ENCODE results near the gene STOML2. TPM values are rescaled to one million over a fixed set of nuclear protein-coding genes. Genes with fewer than 3 reads are reported as not detected.
"Not testable (repeated sequence)": the region's sequence is repeated elsewhere in the genome, so short reads cannot be mapped to it uniquely, and the experiment has no call there.

Gene STOML2
- 100 to 1,000 TPM; 100 to 114 TPM for total RNA-seq

GRCh38 chr9:35102769-35103659 lies at the start of gene STOML2:
TSS of gene STOML2 (minus strand) at chr9:35103131. CDS start at chr9:35103094, 37 bp downstream.
- TF ChIP-seq, protein P1, sequence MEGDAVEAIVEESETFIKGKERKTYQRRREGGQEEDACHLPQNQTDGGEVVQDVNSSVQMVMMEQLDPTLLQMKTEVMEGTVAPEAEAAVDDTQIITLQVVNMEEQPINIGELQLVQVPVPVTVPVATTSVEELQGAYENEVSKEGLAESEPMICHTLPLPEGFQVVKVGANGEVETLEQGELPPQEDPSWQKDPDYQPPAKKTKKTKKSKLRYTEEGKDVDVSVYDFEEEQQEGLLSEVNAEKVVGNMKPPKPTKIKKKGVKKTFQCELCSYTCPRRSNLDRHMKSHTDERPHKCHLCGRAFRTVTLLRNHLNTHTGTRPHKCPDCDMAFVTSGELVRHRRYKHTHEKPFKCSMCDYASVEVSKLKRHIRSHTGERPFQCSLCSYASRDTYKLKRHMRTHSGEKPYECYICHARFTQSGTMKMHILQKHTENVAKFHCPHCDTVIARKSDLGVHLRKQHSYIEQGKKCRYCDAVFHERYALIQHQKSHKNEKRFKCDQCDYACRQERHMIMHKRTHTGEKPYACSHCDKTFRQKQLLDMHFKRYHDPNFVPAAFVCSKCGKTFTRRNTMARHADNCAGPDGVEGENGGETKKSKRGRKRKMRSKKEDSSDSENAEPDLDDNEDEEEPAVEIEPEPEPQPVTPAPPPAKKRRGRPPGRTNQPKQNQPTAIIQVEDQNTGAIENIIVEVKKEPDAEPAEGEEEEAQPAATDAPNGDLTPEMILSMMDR (IDR thresholded peaks at IDR 0.05) = peak in 2 of 4 experiments; percentile 15 to 18
- TF ChIP-seq POLR2AphosphoS5 (IDR thresholded peaks at IDR 0.05) = peak; percentile 97
- TF ChIP-seq POLR2A (IDR thresholded peaks at IDR 0.05) = peak; percentile 49
- no peaks in the 10 kb centered on the region for H3K9me3 ChIP-seq
- WGBS = under 1% methylated on average over 57 of the region's 57 CpGs
- peak; percentile 95 for DNase-seq (ENCODE audit: low spot score)
- peak within 1 kb of the TSS; percentile 76 to 79 for H3K27ac ChIP-seq
- peaks cover 16 to 23% of the 10 kb centered on the region in 2 donors for H3K36me3 ChIP-seq
- H3K27me3 ChIP-seq (replicated peaks; ENCODE audit: insufficient read depth) = no peaks in the 10 kb centered on the region
- H3K4me1 ChIP-seq (replicated peaks) = no peaks in the 10 kb centered on the region
- intact Hi-C loops (cut with DNase I) = no loop called here
- H3K4me3 ChIP-seq = peak within 1 kb of the TSS; percentile 49 to 54

GRCh38 chr9:35147941-35148563 lies 45.1 kb upstream of the STOML2 start:
- H3K27me3 ChIP-seq (replicated peaks; ENCODE audit: insufficient read depth); H3K4me1 ChIP-seq (replicated peaks); H3K9me3 ChIP-seq; H3K27ac ChIP-seq; intact Hi-C loops (cut with DNase I); H3K36me3 ChIP-seq; DNase-seq (ENCODE audit: low spot score); H3K4me3 ChIP-seq: not testable (repeated sequence)
- WGBS = 76% methylated on average over 5 of the region's 5 CpGs

DNA sequence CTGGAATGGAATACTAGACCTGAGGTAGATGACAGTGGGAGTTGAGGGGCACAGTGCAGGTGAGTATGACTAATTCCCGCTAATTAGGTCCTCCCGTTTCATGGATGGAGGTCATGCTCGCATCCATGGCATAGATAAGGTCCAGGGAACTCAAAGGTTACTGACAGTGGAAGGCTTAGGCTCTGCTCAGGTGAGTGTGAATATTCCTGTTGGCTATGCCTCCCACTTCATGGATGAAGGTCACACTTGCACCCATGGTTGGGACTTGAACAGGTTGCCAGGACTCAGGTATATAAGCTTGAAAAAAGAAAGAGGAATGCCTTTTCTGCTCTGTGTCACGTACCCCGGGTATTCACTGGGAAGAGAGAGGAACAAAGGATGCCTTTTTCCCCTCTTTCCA lies 39.1 kb upstream of the STOML2 start:
- Histone ChIP-seq H3K4me1 (replicated peaks) (no peaks in the 10 kb centered on the region), H3K4me3 (no peak overlapping the region), H3K9me3 (no peaks in the 10 kb centered on the region), H3K36me3 (no peaks in the 10 kb centered on the region), H3K27ac (no peak overlapping the region), H3K27me3 (replicated peaks; ENCODE audit: insufficient read depth) (no peaks in the 10 kb centered on the region)
- TF ChIP-seq POLR2AphosphoS5 (IDR thresholded peaks at IDR 0.05) (no peak), POLR2A (IDR thresholded peaks at IDR 0.05) (no peak)
- TF ChIP-seq, protein P1 (IDR thresholded peaks at IDR 0.05) = no peak
- intact Hi-C loops (cut with DNase I) = no loop called here
- WGBS = 94% methylated on average over 5 of the region's 5 CpGs
- DNase-seq (ENCODE audit: low spot score) = no peak

- no peak for TF ChIP-seq POLR2A (IDR thresholded peaks at IDR 0.05)
- no peak for TF ChIP-seq POLR2AphosphoS5 (IDR thresholded peaks at IDR 0.05)
- TF ChIP-seq, protein P1 (IDR thresholded peaks at IDR 0.05) = no peak
- H3K4me1 ChIP-seq (replicated peaks) = no peaks in the 10 kb centered on the region
- no peak for DNase-seq (ENCODE audit: low spot score)
- 78% methylated on average over 2 of the region's 2 CpGs for WGBS
- intact Hi-C loops (cut with DNase I) = no loop called here
- no peaks in the 10 kb centered on the region for H3K36me3 ChIP-seq
- no peak overlapping the region for H3K4me3 ChIP-seq
- no peaks in the 10 kb centered on the region for H3K27me3 ChIP-seq (replicated peaks; ENCODE audit: insufficient read depth)
- no peak overlapping the region for H3K27ac ChIP-seq
- H3K9me3 ChIP-seq = no peaks in the 10 kb centered on the region
Measured at GRCh38 chr9:35140093-35140492, 37.2 kb upstream of the STOML2 start.

DNA sequence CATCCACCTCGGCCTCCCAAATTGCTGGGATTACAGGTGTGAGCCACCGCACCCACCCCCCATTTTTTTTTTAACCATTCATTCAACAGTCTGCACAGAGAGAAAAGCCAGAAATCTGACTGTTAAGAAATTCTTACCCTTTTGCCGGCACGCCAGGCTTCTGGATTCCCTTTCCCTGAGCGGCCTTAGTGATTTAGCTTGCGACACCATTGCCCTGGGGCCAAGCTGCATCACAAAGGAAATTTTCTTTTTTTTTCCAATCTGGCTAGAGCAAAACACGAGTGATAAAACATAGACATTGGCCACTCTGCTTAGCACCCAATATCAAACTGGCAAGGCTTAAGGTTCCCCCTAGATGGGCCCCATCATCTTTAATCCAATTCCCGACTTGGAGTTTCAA lies 33.9 kb upstream of the STOML2 start:
- 77% methylated on average over 8 of the region's 8 CpGs for WGBS
- no peak overlapping the region for H3K27ac ChIP-seq
- H3K9me3 ChIP-seq = no peaks in the 10 kb centered on the region
- TF ChIP-seq POLR2A (IDR thresholded peaks at IDR 0.05) (no peak), POLR2AphosphoS5 (IDR thresholded peaks at IDR 0.05) (no peak)
- TF ChIP-seq, protein P1 (IDR thresholded peaks at IDR 0.05) = no peak
- H3K4me3 ChIP-seq = no peak overlapping the region
- no peak for DNase-seq (ENCODE audit: low spot score)
- H3K27me3 ChIP-seq (replicated peaks; ENCODE audit: insufficient read depth) = no peaks in the 10 kb centered on the region
- H3K4me1 ChIP-seq (replicated peaks) = no peaks in the 10 kb centered on the region
- intact Hi-C loops (cut with DNase I) = no loop called here
- no peaks in the 10 kb centered on the region for H3K36me3 ChIP-seq
